SK-N-SH treated with all-trans-retinoic acid at 6 μM for 48 hours (cell line): Measurements from ENCODE around the gene OXER1.
"Not testable (repeated sequence)": the region's sequence is repeated elsewhere in the genome, so short reads cannot be mapped to it uniquely, and the experiment has no call there.

Source experiments
- ATAC-seq: fragments of 200-7000 bp; cut with Tn5 transposase; 3 replicates; pipeline ENCODE4 v1.9.1; 2020; ENCODE audit warnings: mild to moderate bottlenecking, moderate library complexity
- ARNTL ChIP-seq: fragments of 450-650 bp; formaldehyde crosslinking; IDR thresholded peaks from 2 replicates; pipeline ENCODE4 v1.5.0; 2020; ENCODE audit warnings: low read depth, mild to moderate bottlenecking, moderate library complexity, borderline replicate concordance
- BACH2 ChIP-seq: fragments of 250-450 bp; sonication (Bioruptor Pico); IDR thresholded peaks from 2 replicates; pipeline ENCODE4 v1.9.0; 2021; ENCODE audit warnings: mild to moderate bottlenecking, borderline replicate concordance
- CSDC2 ChIP-seq: fragments of 250-450 bp; sonication (Bioruptor Pico); IDR thresholded peaks from 2 replicates; pipeline ENCODE4 v1.5.0; 2020; ENCODE audit warnings: mild to moderate bottlenecking, moderate library complexity
- ESRRG ChIP-seq: fragments of 250-450 bp; sonication (Bioruptor Pico); IDR thresholded peaks from 2 replicates; pipeline ENCODE4 v1.6.1; 2021; ENCODE audit warnings: mild to moderate bottlenecking
- GLIS3 ChIP-seq: fragments of 250-450 bp; sonication (Bioruptor Pico); IDR thresholded peaks from 2 replicates; pipeline ENCODE4 v1.5.0; 2020; ENCODE audit warnings: mild to moderate bottlenecking, moderate library complexity
- ISL1 ChIP-seq: fragments of 250-450 bp; sonication (Bioruptor Pico); IDR thresholded peaks from 2 replicates; pipeline ENCODE4 v2.1.2; 2022; ENCODE audit warnings: mild to moderate bottlenecking, moderate library complexity
- PPARA ChIP-seq: fragments of 250-450 bp; sonication (Bioruptor Pico); IDR thresholded peaks from 2 replicates; pipeline ENCODE4 v1.5.0; 2020; ENCODE audit warnings: mild to moderate bottlenecking, borderline replicate concordance
- RARB ChIP-seq: fragments of 250-450 bp; sonication (Bioruptor Pico); IDR thresholded peaks from 2 replicates; pipeline ENCODE4 v1.8.0; 2021; ENCODE audit warnings: mild to moderate bottlenecking, moderate library complexity
- SNAI2 ChIP-seq: fragments of 250-450 bp; sonication (Bioruptor Pico); IDR thresholded peaks from 2 replicates; pipeline ENCODE4 v1.5.0; 2020; ENCODE audit warnings: mild to moderate bottlenecking, moderate library complexity
- TCF4 ChIP-seq: fragments of 250-450 bp; sonication (Bioruptor Pico); IDR thresholded peaks from 2 replicates; pipeline ENCODE4 v1.8.0; 2021; ENCODE audit warnings: mild to moderate bottlenecking, moderate library complexity, borderline replicate concordance
- ZC3H10 ChIP-seq: fragments of 250-450 bp; sonication (Bioruptor Pico); IDR thresholded peaks from 2 replicates; pipeline ENCODE4 v1.5.1; 2021; ENCODE audit warnings: mild to moderate bottlenecking, moderate library complexity
- ZFP30 ChIP-seq: fragments of 450-650 bp; formaldehyde crosslinking; IDR thresholded peaks from 2 replicates; pipeline ENCODE4 v1.5.0; 2022; ENCODE audit warnings: mild to moderate bottlenecking, moderate library complexity
- ZNF565 ChIP-seq: fragments of 450-650 bp; formaldehyde crosslinking; conservative IDR thresholded peaks from 2 replicates; pipeline ENCODE4 v1.5.0; 2020; ENCODE audit warnings: low read depth, mild to moderate bottlenecking, moderate library complexity
- ZNF70 ChIP-seq: fragments of 450-650 bp; formaldehyde crosslinking; IDR thresholded peaks from 2 replicates; pipeline ENCODE4 v1.5.0; 2020; ENCODE audit warnings: mild to moderate bottlenecking, moderate library complexity
- ZNF8 ChIP-seq: fragments of 450-650 bp; formaldehyde crosslinking; IDR thresholded peaks from 2 replicates; pipeline ENCODE4 v1.5.0; 2020; ENCODE audit warnings: mild to moderate bottlenecking, moderate library complexity
- TF ChIP-seq, protein P1 (sequence below): fragments of 250-450 bp; sonication (Bioruptor Pico); IDR thresholded peaks from 2 replicates; pipeline ENCODE4 v1.5.0; 2020; ENCODE audit warnings: mild to moderate bottlenecking, moderate library complexity
- TF ChIP-seq, protein P2 (sequence below): fragments of 250-450 bp; sonication (Bioruptor Pico); IDR thresholded peaks from 2 replicates; pipeline ENCODE4 v1.8.0; 2021; ENCODE audit warnings: low read depth, mild to moderate bottlenecking, moderate library complexity, borderline replicate concordance
- TF ChIP-seq, protein P3 (sequence below): fragments of 250-450 bp; sonication (Bioruptor Pico); IDR thresholded peaks from 2 replicates; pipeline ENCODE4 v1.5.1; 2020; ENCODE audit warnings: low read depth, mild to moderate bottlenecking, moderate library complexity
- TF ChIP-seq, protein P4 (sequence below): fragments of 250-450 bp; sonication (Bioruptor Pico); IDR thresholded peaks from 2 replicates; pipeline ENCODE4 v1.5.1; 2021; ENCODE audit warnings: mild to moderate bottlenecking, moderate library complexity
- TF ChIP-seq, protein P5 (sequence below): fragments of 250-450 bp; sonication (Bioruptor Pico); IDR thresholded peaks from 2 replicates; pipeline ENCODE4 v1.8.0; 2020; ENCODE audit warnings: mild to moderate bottlenecking, moderate library complexity, borderline replicate concordance

Gene OXER1

DNA sequence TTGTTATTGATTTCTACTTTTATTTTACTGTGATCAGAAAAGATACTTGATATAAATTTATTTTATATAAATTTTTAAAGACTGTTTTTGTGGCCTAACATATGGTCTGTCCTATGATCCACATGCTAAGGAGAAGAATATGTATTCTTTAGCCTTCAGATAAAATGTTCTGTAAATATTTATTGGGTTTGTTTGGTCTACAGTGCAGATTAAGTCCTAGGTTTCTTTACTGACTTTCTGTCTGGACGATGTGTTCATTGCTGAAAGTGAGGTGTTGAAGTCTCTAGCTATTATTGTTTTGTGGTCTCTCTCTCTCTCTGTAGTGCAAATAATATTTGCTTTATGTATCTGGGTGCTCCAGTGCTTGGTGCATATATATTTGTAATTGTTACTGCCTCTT, 30.1 kb downstream of the OXER1 start:
- no peak for ATAC-seq
- TF ChIP-seq ZNF70 (CRISPR knock-in tag) (no peak), RARB (CRISPR knock-in tag) (no peak), TCF4 (CRISPR knock-in tag) (no peak), ISL1 (CRISPR knock-in tag) (no peak), CSDC2 (no peak), GLIS3 (no peak), SNAI2 (CRISPR knock-in tag) (no peak), ARNTL (CRISPR knock-in tag) (no peak), PPARA (CRISPR knock-in tag) (no peak), ZC3H10 (CRISPR knock-in tag) (no peak), ZNF8 (CRISPR knock-in tag) (no peak), BACH2 (CRISPR knock-in tag) (no peak), ZNF565 (CRISPR knock-in tag) (no peak)
- TF ChIP-seq, protein P1, sequence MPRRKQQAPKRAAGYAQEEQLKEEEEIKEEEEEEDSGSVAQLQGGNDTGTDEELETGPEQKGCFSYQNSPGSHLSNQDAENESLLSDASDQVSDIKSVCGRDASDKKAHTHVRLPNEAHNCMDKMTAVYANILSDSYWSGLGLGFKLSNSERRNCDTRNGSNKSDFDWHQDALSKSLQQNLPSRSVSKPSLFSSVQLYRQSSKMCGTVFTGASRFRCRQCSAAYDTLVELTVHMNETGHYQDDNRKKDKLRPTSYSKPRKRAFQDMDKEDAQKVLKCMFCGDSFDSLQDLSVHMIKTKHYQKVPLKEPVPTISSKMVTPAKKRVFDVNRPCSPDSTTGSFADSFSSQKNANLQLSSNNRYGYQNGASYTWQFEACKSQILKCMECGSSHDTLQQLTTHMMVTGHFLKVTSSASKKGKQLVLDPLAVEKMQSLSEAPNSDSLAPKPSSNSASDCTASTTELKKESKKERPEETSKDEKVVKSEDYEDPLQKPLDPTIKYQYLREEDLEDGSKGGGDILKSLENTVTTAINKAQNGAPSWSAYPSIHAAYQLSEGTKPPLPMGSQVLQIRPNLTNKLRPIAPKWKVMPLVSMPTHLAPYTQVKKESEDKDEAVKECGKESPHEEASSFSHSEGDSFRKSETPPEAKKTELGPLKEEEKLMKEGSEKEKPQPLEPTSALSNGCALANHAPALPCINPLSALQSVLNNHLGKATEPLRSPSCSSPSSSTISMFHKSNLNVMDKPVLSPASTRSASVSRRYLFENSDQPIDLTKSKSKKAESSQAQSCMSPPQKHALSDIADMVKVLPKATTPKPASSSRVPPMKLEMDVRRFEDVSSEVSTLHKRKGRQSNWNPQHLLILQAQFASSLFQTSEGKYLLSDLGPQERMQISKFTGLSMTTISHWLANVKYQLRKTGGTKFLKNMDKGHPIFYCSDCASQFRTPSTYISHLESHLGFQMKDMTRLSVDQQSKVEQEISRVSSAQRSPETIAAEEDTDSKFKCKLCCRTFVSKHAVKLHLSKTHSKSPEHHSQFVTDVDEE, result no peak
- TF ChIP-seq, protein P2, sequence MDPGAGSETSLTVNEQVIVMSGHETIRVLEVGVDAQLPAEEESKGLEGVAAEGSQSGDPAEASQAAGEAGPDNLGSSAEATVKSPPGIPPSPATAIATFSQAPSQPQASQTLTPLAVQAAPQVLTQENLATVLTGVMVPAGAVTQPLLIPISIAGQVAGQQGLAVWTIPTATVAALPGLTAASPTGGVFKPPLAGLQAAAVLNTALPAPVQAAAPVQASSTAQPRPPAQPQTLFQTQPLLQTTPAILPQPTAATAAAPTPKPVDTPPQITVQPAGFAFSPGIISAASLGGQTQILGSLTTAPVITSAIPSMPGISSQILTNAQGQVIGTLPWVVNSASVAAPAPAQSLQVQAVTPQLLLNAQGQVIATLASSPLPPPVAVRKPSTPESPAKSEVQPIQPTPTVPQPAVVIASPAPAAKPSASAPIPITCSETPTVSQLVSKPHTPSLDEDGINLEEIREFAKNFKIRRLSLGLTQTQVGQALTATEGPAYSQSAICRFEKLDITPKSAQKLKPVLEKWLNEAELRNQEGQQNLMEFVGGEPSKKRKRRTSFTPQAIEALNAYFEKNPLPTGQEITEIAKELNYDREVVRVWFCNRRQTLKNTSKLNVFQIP, result no peak
- TF ChIP-seq, protein P3, sequence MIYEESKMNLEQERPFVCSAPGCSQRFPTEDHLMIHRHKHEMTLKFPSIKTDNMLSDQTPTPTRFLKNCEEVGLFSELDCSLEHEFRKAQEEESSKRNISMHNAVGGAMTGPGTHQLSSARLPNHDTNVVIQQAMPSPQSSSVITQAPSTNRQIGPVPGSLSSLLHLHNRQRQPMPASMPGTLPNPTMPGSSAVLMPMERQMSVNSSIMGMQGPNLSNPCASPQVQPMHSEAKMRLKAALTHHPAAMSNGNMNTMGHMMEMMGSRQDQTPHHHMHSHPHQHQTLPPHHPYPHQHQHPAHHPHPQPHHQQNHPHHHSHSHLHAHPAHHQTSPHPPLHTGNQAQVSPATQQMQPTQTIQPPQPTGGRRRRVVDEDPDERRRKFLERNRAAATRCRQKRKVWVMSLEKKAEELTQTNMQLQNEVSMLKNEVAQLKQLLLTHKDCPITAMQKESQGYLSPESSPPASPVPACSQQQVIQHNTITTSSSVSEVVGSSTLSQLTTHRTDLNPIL (CRISPR knock-in tag), result no peak
- TF ChIP-seq, protein P4, sequence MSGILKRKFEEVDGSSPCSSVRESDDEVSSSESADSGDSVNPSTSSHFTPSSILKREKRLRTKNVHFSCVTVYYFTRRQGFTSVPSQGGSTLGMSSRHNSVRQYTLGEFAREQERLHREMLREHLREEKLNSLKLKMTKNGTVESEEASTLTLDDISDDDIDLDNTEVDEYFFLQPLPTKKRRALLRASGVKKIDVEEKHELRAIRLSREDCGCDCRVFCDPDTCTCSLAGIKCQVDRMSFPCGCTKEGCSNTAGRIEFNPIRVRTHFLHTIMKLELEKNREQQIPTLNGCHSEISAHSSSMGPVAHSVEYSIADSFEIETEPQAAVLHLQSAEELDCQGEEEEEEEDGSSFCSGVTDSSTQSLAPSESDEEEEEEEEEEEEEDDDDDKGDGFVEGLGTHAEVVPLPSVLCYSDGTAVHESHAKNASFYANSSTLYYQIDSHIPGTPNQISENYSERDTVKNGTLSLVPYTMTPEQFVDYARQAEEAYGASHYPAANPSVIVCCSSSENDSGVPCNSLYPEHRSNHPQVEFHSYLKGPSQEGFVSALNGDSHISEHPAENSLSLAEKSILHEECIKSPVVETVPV (CRISPR knock-in tag), result no peak
- TF ChIP-seq, protein P5, sequence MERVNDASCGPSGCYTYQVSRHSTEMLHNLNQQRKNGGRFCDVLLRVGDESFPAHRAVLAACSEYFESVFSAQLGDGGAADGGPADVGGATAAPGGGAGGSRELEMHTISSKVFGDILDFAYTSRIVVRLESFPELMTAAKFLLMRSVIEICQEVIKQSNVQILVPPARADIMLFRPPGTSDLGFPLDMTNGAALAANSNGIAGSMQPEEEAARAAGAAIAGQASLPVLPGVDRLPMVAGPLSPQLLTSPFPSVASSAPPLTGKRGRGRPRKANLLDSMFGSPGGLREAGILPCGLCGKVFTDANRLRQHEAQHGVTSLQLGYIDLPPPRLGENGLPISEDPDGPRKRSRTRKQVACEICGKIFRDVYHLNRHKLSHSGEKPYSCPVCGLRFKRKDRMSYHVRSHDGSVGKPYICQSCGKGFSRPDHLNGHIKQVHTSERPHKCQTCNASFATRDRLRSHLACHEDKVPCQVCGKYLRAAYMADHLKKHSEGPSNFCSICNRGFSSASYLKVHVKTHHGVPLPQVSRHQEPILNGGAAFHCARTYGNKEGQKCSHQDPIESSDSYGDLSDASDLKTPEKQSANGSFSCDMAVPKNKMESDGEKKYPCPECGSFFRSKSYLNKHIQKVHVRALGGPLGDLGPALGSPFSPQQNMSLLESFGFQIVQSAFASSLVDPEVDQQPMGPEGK (CRISPR knock-in tag), result no peak

DNA sequence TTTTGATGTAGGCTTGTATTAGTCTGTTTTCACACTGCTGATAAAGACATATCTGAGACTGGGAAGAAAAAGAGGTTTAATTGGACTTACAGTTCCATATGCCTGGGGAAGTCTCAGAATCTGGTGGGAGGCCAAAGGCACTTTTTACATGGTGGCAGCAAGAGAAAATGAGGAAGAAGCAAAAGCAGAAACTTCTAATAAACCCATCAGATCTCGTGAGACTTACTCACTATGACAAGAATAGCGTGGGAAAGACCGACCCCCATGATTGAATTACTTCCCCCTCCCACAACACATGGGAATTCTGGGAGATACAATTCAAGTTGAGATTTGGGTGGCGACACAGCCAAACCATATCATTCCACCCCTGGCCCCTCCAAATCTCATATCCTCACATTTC, 32.6 kb downstream of the OXER1 start:
- not testable (repeated sequence) for ATAC-seq

DNA sequence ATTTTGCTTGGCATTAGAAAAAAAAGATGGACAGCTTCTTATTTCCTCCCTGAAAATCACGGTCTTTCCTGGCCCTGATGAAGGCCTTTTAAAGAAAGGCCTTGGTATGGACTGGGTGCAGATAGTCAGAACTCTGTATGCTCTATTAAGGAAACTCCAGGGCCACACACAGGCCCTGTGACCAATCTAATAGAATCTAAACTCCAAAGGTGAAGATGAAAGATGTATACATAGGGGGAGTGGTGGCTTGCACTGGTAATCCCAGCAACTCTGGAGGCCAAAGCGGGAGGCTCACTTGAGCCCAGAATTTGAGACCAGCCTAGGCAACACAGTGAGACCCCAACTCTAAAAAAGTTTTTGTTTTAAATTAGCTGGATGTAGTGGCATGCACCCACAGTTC, 37.3 kb downstream of the OXER1 start:
- TF ChIP-seq RARB (CRISPR knock-in tag), result no peak
- no peak for ATAC-seq

DNA sequence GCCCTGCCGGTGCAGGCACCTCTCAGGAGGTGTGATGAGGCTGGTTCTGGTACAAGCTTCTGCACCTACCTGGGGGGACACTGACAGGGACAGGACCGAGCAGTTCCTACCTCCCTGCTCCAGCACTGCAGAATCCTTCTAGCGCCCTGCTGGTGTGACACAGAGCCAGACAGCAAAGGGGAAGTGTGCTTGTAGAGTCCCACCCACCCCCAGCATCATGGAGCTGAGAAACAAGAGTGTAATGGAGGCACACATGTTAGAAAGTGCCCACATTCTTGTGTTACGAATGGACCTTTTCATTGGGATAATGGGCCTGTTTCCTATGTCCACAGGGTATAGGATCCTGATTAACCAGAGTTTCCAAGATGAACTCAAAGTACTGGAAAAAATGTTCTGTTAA, 38.3 kb downstream of the OXER1 start:
- TF ChIP-seq, protein P3 (CRISPR knock-in tag), result no peak
- TF ChIP-seq ZFP30 (CRISPR knock-in tag) (no peak), RARB (CRISPR knock-in tag) (no peak), SNAI2 (CRISPR knock-in tag) (no peak), ZNF70 (CRISPR knock-in tag) (no peak), ZNF8 (CRISPR knock-in tag) (no peak), ZC3H10 (CRISPR knock-in tag) (no peak), ESRRG (CRISPR knock-in tag) (no peak)
- TF ChIP-seq, protein P2, result no peak
- peak; percentile 19; the same call in 1 of the 3 replicates for ATAC-seq
